Duodenal mucosa (tissue), 2 donors: ENCODE results near the gene MYH13.

Experiments used
- H3K27ac ChIP-seq: one replicate; pipeline ENCODE4 v1.7.0; 2013; ENCODE audit warnings: low read depth, low read length
- H3K27me3 ChIP-seq, 2 donors: one replicate each; pipeline ENCODE4 v1.7.0; 2013; ENCODE audit warnings: low read length in 2 of 2, control low read depth in 1 of 2; ENCODE audit not compliant: insufficient read depth in 2 of 2, control insufficient read depth in 1 of 2
- H3K36me3 ChIP-seq, 2 donors: one replicate each; pipeline ENCODE4 v1.7.0; 2013; ENCODE audit warnings: low read length in 2 of 2, control low read depth in 1 of 2; ENCODE audit not compliant: insufficient read depth in 2 of 2, control insufficient read depth in 1 of 2
- H3K4me1 ChIP-seq, 2 donors: one replicate each; pipeline ENCODE4 v1.7.0; 2013; ENCODE audit warnings: low read length in 2 of 2, control low read depth in 1 of 2; ENCODE audit not compliant: insufficient read depth in 2 of 2, control insufficient read depth in 1 of 2
- H3K4me3 ChIP-seq, 2 donors: one replicate each; pipeline ENCODE4 v1.7.0; 2013; ENCODE audit warnings: low read length in 2 of 2, low read depth in 1 of 2
- H3K9ac ChIP-seq, 2 donors: one replicate each; pipeline ENCODE4 v1.7.0; 2013; ENCODE audit warnings: low read length in 2 of 2, low read depth in 1 of 2
- H3K9me3 ChIP-seq, 2 donors: one replicate each; pipeline ENCODE4 v1.7.0; 2013; ENCODE audit warnings: low read length in 2 of 2, control low read depth in 1 of 2; ENCODE audit not compliant: control insufficient read depth in 1 of 2

Gene MYH13

GRCh38 chr17:10352893-10353292 lies 19.9 kb downstream of the MYH13 start:
- H3K9me3 ChIP-seq = no peaks in the 10 kb centered on the region
- no peaks in the 10 kb centered on the region for H3K4me1 ChIP-seq
- no peak overlapping the region for H3K4me3 ChIP-seq
- H3K27me3 ChIP-seq = no peaks in the 10 kb centered on the region
- H3K9ac ChIP-seq = no peak overlapping the region
- H3K27ac ChIP-seq = no peak overlapping the region
- H3K36me3 ChIP-seq = no peaks in the 10 kb centered on the region

DNA sequence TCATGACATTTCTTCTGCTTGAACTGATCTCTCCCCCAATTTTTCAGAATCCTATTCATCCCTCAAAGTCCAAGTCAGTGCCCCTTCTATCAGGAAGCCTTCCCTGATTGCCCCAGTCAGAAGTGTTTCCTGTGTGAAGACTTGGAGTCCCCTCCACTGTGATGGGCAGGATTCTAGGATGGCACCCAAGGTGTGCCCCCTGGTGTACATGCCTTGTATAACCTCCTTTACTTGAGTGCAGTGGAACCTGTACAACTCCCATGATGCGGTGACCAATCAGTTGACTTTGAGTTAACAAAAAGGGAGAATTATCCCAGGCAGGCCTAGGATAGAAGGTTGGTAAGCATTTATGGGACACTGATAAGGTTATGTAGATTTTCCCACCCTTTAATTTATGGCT lies 23.4 kb downstream of the MYH13 start:
- H3K9me3 ChIP-seq = no peaks in the 10 kb centered on the region
- H3K27me3 ChIP-seq = no peaks in the 10 kb centered on the region
- H3K9ac ChIP-seq = no peak overlapping the region
- no peaks in the 10 kb centered on the region for H3K4me1 ChIP-seq
- H3K27ac ChIP-seq = no peak overlapping the region
- H3K36me3 ChIP-seq = no peaks in the 10 kb centered on the region
- no peak overlapping the region for H3K4me3 ChIP-seq

GRCh38 chr17:10344816-10345215 lies 28.0 kb downstream of the MYH13 start:
- Histone ChIP-seq H3K36me3 (no peaks in the 10 kb centered on the region), H3K9me3 (no peaks in the 10 kb centered on the region), H3K27ac (no peak overlapping the region), H3K27me3 (no peaks in the 10 kb centered on the region), H3K4me3 (no peak overlapping the region), H3K4me1 (no peaks in the 10 kb centered on the region), H3K9ac (no peak overlapping the region)

DNA sequence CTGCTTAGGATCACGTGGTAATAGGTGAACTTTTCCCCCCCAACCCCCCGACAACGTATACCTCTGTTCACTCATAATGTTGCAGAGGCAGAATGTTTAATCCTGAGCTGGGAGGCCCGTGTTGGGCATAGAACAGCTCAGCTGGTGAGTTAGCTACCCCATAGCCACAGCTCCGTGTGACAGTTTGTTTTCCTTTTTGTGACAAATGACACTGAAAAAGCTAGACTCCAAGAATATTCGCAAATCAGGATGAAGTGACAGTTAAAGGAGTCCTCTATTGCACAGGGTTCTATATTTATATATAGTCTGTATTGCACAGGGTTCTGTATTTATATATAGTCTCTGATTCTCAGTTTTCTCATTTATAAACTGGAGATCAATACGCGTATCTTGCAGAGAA lies 33.8 kb downstream of the MYH13 start:
- Histone ChIP-seq H3K36me3 (no peaks in the 10 kb centered on the region), H3K4me1 (no peaks in the 10 kb centered on the region), H3K27ac (no peak overlapping the region), H3K9ac (no peak overlapping the region), H3K9me3 (no peaks in the 10 kb centered on the region), H3K27me3 (no peaks in the 10 kb centered on the region), H3K4me3 (no peak overlapping the region)

DNA sequence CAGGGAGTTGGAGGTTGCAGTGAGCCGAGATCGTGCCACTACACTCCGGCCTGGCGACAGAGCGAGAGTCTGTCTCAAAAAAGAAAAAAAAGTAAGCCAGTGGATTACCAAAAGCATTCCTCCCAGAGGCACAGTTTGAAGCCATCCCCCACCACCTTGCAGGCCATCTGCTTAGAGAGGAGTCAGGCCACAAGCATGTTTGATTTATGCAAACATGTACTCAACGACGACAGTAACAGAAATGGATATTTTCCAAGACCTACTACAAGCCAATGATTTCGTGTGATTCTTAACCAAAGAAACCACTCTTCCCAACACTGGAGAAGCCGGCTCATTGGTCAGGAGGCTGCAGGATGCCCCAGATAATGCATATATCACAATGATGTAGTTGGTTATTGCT lies 34.8 kb downstream of the MYH13 start:
- Histone ChIP-seq H3K4me1 (no peaks in the 10 kb centered on the region), H3K9ac (no peak overlapping the region), H3K27ac (no peak overlapping the region), H3K9me3 (no peaks in the 10 kb centered on the region), H3K27me3 (no peaks in the 10 kb centered on the region), H3K4me3 (no peak overlapping the region), H3K36me3 (no peaks in the 10 kb centered on the region)

DNA sequence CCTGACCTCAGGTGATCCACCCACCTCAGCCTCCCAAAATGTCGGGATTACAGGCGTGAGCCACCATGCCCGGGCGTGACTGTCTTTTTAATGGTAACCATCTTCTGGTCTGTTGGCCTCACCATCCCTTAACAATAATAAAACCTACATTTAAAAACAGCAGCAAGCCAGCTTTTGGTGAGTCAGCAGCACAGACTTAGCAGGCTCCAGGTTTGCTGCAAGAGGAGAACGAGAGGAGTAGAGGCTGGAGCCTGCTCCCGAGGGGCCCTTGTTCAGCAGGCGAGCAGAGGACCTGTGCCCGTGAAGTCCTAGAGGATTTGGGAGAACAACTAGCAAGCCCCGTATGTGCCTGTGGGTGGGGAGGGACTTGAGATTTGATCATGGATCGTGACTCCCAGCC lies 35.7 kb downstream of the MYH13 start:
- Histone ChIP-seq H3K4me3 (no peak overlapping the region), H3K9ac (no peak overlapping the region), H3K4me1 (no peaks in the 10 kb centered on the region), H3K36me3 (no peaks in the 10 kb centered on the region), H3K27ac (no peak overlapping the region), H3K9me3 (no peaks in the 10 kb centered on the region), H3K27me3 (no peaks in the 10 kb centered on the region)

DNA sequence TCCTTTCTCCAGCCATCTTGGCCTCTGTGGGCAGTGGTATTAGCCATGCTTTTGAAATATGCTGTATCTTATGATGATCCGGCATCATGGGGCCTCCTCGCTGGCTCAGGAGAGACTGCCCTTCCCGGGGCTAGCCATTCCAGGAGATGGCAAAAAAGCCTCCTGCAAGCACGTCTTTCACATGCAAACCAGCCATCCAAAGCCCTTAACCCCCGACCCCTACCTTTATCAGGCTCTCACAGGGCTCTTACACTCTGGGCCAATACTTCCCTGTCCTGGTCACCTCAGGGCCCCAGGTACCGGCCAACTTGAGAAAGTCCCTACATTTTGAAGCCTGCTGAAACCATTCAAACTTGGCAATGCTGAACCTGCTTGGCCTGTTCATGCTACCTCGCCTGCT lies 36.4 kb downstream of the MYH13 start:
- Histone ChIP-seq H3K27me3 (no peaks in the 10 kb centered on the region), H3K9ac (no peak overlapping the region), H3K36me3 (no peaks in the 10 kb centered on the region), H3K4me1 (no peaks in the 10 kb centered on the region), H3K4me3 (no peak overlapping the region), H3K27ac (no peak overlapping the region), H3K9me3 (no peaks in the 10 kb centered on the region)

GRCh38 chr17:10332515-10332914 lies 40.3 kb downstream of the MYH13 start:
- Histone ChIP-seq H3K36me3 (no peaks in the 10 kb centered on the region), H3K27ac (no peak overlapping the region), H3K4me1 (no peaks in the 10 kb centered on the region), H3K27me3 (no peaks in the 10 kb centered on the region), H3K9me3 (no peaks in the 10 kb centered on the region), H3K9ac (no peak overlapping the region), H3K4me3 (no peak overlapping the region)

- Histone ChIP-seq H3K27me3 (no peaks in the 10 kb centered on the region), H3K36me3 (no peaks in the 10 kb centered on the region), H3K4me1 (no peaks in the 10 kb centered on the region), H3K27ac (no peak overlapping the region), H3K9me3 (no peaks in the 10 kb centered on the region), H3K9ac (no peak overlapping the region), H3K4me3 (no peak overlapping the region)
These were observed 43.6 kb downstream of the MYH13 start for GRCh38 chr17:10328971-10329923.

GRCh38 chr17:10328206-10328605 lies 44.6 kb downstream of the MYH13 start:
- Histone ChIP-seq H3K36me3 (no peaks in the 10 kb centered on the region), H3K27me3 (no peaks in the 10 kb centered on the region), H3K4me3 (no peak overlapping the region), H3K4me1 (no peaks in the 10 kb centered on the region), H3K27ac (no peak overlapping the region), H3K9me3 (no peaks in the 10 kb centered on the region), H3K9ac (no peak overlapping the region)
